Stimulated activated CD4-positive, alpha-beta T cell treated with anti-CD3 and anti-CD28 coated beads, Interleukin-1b, Interleukin-23, amount 100 ng/mL, for 4 hours (primary cell): ENCODE data around the gene ACKR2.
A peak's percentile ranks its signal among the peaks of the same experiment; 100 is the strongest.
"Not testable (repeated sequence)": the region's sequence is repeated elsewhere in the genome, so short reads cannot be mapped to it uniquely, and the experiment has no call there.

Experiments used
- DNase-seq, 2 donors: peaks; one replicate each; pipeline ENCODE4 v3.0.0-alpha.2; 2020; ENCODE audit warnings: low read depth in 2 of 2

The ACKR2 gene

GRCh38 chr3:42855547-42856380 lies 46.5 kb downstream of the ACKR2 start:
- no peak for DNase-seq

- no peak for DNase-seq
Observed at GRCh38 chr3:42856544-42856943, 47.3 kb downstream of the ACKR2 start.

- DNase-seq, result no peak
Observed at GRCh38 chr3:42864321-42864950, 55.2 kb downstream of the ACKR2 start.

- no peak for DNase-seq
Observed at GRCh38 chr3:42865256-42865655, 56.0 kb downstream of the ACKR2 start.

GRCh38 chr3:42867138-42867537 lies 57.9 kb downstream of the ACKR2 start:
- no peak for DNase-seq

DNA sequence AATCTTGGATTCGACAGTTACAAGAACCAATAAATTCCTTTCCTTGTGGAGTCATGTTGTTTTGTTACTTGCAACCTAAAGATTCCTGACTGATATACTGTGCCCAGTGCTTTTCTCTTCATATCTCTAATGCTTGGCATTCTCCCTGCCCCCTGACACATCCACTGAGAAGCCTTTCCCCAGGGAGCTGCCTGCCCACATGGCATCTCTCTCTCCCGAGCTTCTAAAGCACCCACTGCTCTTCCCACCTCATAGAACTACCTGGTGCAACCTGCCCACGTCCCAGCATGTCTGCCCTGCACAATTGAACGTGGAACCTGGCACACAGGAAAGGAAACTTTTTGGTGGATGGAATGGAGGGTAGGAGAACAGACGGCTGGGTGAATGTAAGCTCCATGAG lies 59.6 kb downstream of the ACKR2 start:
- DNase-seq, result no peak

- DNase-seq, result no peak
Observed at GRCh38 chr3:42871592-42872196, 62.4 kb downstream of the ACKR2 start.

DNA sequence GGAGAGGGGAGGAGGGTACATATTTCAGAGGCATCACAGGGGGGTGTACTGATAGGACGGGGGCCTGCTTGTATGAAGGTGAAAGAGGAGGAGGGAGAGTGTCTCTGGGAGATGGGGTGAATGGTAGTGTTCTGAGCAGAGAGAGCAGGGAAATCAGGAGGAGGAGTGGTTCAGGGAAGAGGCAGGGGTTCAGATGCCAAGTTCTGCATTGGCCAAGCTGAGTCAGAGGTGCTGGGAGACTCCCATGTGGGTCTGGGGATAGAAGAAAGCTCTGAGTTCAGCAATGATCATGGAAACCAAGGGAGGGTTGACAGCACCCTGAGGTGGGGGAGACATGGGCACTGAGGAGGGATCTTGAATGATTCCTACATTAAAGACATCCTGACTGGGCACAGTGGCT lies 63.5 kb downstream of the ACKR2 start:
- DNase-seq, result no peak

GRCh38 chr3:42873221-42873982 lies 64.2 kb downstream of the ACKR2 start:
- DNase-seq, result no peak

- no peak for DNase-seq
Observed at GRCh38 chr3:42874749-42875148, 65.5 kb downstream of the ACKR2 start.

DNA sequence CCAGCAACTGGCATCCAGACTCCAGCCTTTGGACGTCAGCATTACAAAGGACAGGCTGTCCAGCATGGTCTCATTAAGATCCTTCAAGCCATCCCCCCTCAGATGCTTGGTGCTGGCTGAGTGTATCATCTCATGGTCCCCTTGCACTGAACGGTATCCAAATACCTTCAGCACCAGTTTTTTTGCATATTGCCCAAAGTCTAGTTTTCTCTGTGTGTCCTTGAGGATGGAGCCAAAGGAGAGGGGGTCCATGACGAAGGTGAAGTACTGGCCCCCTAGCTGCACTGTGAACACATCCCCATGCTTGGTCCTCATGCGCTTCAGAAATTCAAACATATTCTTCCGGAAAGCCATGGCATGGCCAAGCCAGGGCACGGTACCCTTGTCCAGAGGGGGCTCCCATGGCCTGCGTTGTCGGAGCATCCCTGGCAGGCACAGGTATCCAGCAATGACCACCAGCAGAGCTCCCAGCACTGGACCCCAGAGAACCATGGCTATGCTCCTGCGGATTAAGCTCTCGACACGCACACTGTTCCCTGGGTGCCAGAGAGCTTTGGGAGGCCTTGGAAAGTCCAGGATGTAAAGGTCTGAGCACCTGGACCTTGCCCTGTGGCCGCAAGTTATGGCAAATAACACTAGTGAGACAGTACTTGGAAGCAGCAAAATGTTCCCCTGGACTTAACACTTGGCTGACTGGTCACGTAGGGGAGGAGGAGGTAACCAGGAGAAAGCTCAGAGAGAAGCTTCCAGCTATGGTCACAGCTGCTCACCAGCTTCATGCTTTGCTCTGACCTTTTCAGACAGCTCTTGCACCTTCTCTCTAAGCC lies 66.3 kb downstream of the ACKR2 start, which contains the start of gene CYP8B1:
Gene CYP8B1 (minus strand): TSS at position 555 of the 827 bp plus-strand sequence. CDS start 63 bp downstream, at position 492.
- no peak for DNase-seq

DNA sequence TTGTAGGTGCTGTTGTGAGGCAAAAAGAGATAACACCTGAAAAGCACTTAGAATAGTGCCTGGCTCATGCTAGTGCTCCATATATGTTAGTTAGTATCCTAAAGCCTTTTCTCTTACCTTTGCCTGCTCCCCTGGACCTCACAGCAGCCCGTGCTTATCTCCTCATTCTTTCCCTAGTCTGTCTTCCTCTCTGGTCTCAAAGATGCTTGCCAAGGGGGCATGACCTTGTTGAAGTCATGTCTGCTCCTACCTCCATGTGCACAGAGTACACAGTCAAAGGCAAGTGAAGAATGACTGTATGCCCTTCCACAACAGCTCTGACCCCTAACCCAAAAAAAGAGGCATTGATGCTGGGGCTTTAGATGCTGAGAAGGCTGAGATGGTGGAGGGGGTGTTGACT lies 67.2 kb downstream of the ACKR2 start:
- DNase-seq, result no peak

GRCh38 chr3:42876940-42877720 lies 67.9 kb downstream of the ACKR2 start:
- DNase-seq, result no peak

- no peak for DNase-seq
Observed at GRCh38 chr3:42877881-42878280, 68.6 kb downstream of the ACKR2 start.

DNA sequence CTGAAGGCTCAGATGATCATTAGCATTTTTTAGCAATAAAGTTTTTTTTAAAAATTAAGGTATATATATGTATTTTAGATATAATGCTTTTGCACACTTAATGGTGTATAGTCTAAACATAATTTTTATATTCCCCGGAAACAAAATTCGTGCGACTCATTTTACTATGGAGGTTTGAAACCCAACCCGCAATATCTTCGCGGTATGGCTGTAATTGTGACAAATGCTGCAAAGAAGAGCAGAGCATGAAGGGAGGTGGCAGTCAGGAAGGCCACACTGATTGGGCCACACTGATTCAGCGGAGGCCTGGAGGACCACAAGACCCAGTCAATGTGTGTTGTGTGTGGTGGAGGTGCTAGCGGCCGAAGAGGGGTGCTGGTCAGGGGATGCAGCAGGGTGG lies 70.9 kb downstream of the ACKR2 start:
- no peak for DNase-seq

DNA sequence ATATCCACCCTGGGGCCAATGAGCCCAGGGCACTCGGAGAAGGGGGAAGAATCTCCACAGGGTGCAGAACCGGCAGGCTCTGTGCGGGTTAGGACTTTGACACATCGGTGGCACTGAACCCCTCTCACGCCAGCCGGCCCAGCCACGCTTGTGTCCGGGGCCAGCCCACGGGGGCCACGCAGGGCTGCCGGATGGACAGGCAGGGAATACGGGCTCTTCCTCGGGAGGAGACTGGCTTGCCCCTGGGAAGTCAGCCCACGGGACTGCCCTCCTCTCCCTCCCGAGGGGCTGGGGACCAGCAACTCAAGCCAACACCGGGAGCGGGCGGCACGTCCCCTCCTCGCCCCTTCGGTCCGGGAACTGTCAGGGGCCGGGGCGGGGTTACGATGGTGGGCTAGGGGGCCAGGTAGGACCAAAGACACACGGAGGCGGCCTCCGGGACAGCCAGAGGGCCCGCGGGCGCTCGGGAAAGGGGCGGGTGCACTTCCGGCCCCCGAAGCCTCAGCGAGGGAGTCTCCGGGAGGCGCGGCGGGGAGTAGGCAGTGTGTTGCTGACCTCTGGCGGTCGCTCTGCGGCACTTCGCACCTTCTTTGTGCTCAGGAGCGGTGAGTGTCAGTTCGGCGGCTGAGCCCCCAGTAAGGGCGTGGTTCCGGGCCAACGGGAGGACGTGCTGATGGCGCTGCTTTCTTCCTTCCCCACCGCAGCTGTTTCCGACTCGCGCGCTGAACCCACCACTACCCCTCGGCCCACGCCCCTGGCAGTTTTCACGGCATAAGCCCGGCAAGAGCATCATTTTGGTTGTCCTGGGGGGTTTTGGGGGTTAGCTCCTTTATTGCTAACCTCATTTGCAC lies 71.6 kb downstream of the ACKR2 start:
- peak; percentile 80 to 83 for DNase-seq

DNA sequence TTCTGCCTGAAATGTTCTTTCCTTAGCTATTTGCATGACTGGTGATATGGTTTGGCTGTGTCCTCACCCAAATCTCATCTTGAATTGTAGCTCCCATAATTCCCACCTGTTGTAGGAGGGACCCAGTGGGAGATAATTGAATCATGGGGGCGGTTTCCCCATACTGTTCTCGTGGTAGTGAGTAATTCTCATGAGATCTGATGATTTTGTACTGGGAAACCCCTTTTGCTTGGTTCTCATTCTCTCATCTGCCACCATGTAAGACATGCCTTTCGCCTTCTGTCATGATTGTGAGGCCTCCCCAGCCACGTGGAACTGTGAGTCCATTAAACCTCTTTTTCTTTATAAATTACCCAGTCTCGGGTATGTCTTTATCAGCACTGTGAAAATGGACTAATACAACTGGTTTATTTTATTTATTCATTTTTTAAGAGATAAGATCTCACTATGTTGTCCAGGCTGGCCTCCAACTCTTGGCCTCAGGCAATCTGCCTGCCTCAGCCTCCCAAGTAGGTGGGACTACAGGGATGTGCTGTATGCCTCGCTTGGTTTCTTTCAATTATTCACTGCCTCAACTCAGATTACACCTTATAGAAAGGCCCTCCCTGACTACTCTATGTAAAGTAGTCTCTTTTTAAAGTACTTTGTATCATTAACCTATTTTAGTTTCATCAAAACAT lies 74.1 kb downstream of the ACKR2 start:
- not testable (repeated sequence) for DNase-seq

GRCh38 chr3:42884324-42884723 lies 75.1 kb downstream of the ACKR2 start:
- DNase-seq, result no peak

GRCh38 chr3:42886294-42886822 lies 77.1 kb downstream of the ACKR2 start:
- DNase-seq, result no peak
